AG04450 (cell line): Measurements from ENCODE around the gene VPS37C. TPM values are rescaled to one million over a fixed set of nuclear protein-coding genes. Genes with fewer than 3 reads are reported as not detected.

ENCODE experiments used
- CTCF ChIA-PET: fragments of 300-600, 350-600 bp; formaldehyde crosslinking; extraction: SDS; loops from one replicate; lab custom pipeline; 2022; ENCODE audit warnings: antibody characterized with exemption, inconsistent platforms; lab: Charles Lee
- POLR2A ChIA-PET: fragments of 350-600 bp; formaldehyde crosslinking; extraction: SDS; loops from one replicate; lab custom pipeline; 2021; ENCODE audit warnings: antibody characterized with exemption, inconsistent platforms; lab: Yijun Ruan, JAX
- DNase-seq: peaks from one replicate; pipeline ENCODE4 v3.0.0-alpha.2; 2011; ENCODE audit warnings: low read depth, low spot score
- H3K27ac ChIP-seq: one replicate; pipeline ENCODE4 v1.5.1; 2012; ENCODE audit warnings: low read depth, low read length, control low read depth
- H3K27me3 ChIP-seq: one replicate; pipeline ENCODE4 v1.6.0; 2012; ENCODE audit warnings: low read length; ENCODE audit not compliant: control insufficient read depth, insufficient read depth
- H3K4me3 ChIP-seq: 2 replicates; pipeline ENCODE4 v1.5.1; 2011; ENCODE audit warnings: mild to moderate bottlenecking, low read depth, low read length, control low read depth
- H3K9me3 ChIP-seq: 2 replicates; pipeline ENCODE4 v1.5.1; 2012; ENCODE audit warnings: low read length; ENCODE audit not compliant: control insufficient read depth, insufficient read depth
- polyA plus RNA-seq: library from polyadenylated mRNA; depleted of rRNA; stranded (reverse); fragments of >200 nt; gene quantifications from 2 replicates; pipeline ENCODE4 v1.2.3, GENCODE V29; 2011
- TF ChIP-seq, protein P1 (sequence below): IDR thresholded peaks from 2 replicates; pipeline ENCODE4 v1.5.1; 2011; ENCODE audit warnings: low read depth, low read length, control low read depth, inconsistent platforms

The VPS37C gene
- polyA plus RNA-seq, 1 experiment, result 10.9 TPM

DNA sequence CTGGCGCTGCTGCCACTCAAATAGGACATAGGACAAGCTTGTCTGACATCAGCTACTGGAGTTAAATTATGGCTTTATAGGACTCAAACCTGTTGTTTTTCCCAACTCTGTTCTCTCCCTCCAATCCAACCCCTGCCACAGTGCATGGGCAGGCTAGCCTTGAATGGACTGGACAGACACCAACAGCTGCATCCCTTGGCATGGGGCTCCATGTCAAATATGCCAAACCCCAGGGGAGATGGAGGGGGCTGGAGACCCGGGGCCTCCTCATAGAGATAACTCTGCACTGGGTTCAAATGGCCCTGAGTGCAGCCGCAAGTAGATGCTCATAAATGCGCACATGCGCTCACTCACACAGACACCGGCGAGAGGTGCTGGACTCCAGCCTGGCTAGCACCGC, 30.0 kb downstream of the VPS37C start:
- no peak overlapping the region for H3K27ac ChIP-seq
- peaks cover 3% of the 10 kb centered on the region for H3K27me3 ChIP-seq
- H3K9me3 ChIP-seq, result no peaks in the 10 kb centered on the region; the same call in 1 of the 2 replicates
- ChIA-PET CTCF (interaction anchor here (3.5 to 3.8 kb wide), 2 partner anchors 9 to 56 kb away, joined by 22 to 37 read pairs; no protein-coding TSS in a partner anchor), POLR2A (no interaction called here)
- TF ChIP-seq, protein P1, sequence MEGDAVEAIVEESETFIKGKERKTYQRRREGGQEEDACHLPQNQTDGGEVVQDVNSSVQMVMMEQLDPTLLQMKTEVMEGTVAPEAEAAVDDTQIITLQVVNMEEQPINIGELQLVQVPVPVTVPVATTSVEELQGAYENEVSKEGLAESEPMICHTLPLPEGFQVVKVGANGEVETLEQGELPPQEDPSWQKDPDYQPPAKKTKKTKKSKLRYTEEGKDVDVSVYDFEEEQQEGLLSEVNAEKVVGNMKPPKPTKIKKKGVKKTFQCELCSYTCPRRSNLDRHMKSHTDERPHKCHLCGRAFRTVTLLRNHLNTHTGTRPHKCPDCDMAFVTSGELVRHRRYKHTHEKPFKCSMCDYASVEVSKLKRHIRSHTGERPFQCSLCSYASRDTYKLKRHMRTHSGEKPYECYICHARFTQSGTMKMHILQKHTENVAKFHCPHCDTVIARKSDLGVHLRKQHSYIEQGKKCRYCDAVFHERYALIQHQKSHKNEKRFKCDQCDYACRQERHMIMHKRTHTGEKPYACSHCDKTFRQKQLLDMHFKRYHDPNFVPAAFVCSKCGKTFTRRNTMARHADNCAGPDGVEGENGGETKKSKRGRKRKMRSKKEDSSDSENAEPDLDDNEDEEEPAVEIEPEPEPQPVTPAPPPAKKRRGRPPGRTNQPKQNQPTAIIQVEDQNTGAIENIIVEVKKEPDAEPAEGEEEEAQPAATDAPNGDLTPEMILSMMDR, result no peak
- H3K4me3 ChIP-seq, result no peak overlapping the region
- no peak for DNase-seq

GRCh38 chr11:61129639-61130523, 31.3 kb downstream of the VPS37C start:
- DNase-seq, result peak; percentile 79
- CTCF ChIA-PET, result interaction anchor here (0.5 to 3.8 kb wide), 23 partner anchors 10 to 355 kb away, joined by 3 to 37 read pairs (median 3); partner anchors contain the start of gene TMEM109
- POLR2A ChIA-PET, result interaction anchor here (0.5 kb wide), 1 partner anchor 1592 kb away, joined by 3 read pairs; no protein-coding TSS in a partner anchor
- H3K4me3 ChIP-seq, result peak overlapping the region; percentile 40
- H3K9me3 ChIP-seq, result no peaks in the 10 kb centered on the region; the same call in 1 of the 2 replicates
- H3K27ac ChIP-seq, result peak overlapping the region; percentile 85
- H3K27me3 ChIP-seq, result peaks cover 9% of the 10 kb centered on the region
- TF ChIP-seq, protein P1, result peak; percentile 100

DNA sequence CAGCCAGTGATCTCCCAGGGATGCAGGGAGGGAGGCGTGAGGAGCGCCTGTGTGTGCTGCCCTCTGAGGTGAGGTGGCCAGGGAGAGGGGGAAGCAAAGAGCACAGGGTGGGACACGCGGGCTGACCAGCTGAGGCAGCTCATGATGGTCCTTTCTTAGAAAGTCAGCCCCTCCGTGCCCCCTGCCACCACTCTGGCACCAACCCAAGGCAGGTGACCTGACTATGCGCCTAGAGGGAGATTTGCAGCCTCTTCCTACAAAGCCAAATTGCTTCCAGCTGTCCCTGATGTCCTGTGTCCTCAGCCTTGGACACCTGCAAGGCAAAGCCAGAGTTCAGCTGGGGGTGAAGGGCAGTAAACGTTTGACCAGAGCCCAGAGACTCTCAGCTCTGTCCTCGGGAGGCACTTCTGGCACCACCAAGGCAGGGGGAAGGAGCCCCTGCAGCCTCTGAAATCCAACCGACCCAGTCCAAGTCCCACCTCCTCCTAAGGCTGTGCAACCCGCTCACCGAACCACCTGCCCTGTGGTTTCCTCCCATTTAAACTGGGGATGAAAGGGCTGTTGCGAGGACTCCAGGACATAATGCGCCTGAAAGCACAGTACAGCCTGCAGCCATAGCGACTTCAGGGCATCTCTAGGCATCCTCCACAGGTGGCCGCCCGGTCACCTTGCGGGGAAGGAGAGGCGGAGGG, 32.1 kb downstream of the VPS37C start:
- DNase-seq, result no peak
- ChIA-PET CTCF (interaction anchor here (0.5 to 3.8 kb wide), 23 partner anchors 9 to 354 kb away, joined by 3 to 37 read pairs (median 3); partner anchors contain the start of gene TMEM109), POLR2A (no interaction called here)
- Histone ChIP-seq H3K27ac (peak overlapping the region; percentile 85), H3K9me3 (no peaks in the 10 kb centered on the region; the same call in 1 of the 2 replicates), H3K27me3 (peaks cover 12% of the 10 kb centered on the region), H3K4me3 (peak overlapping the region; percentile 31; the same call in 1 of the 2 replicates)
- TF ChIP-seq, protein P1, result no peak

DNA sequence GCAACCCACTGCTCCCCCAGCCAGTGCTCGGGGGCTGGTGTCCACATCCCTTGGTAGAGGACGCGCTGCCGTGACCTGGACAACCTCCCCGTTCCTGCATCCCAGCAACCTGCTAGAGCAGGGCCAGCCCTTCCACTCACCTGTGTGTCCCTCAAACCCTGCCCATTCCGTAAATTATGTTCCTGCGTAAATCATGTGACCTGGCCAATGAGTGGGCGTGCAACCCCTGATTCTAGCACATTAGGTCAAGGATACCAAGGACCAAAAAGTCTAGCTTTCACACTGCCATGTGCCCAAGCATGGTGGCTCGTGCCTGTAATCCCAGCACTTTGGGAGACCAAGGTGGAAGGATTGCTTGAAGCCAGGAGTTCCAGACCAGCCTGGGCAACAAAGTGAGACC, 33.2 kb downstream of the VPS37C start:
- TF ChIP-seq, protein P1, result no peak
- ChIA-PET CTCF (interaction anchor here (0.7 to 3.8 kb wide), 5 partner anchors 12 to 353 kb away, joined by 3 to 37 read pairs (median 7); no protein-coding TSS in a partner anchor), POLR2A (no interaction called here)
- Histone ChIP-seq H3K27ac (no peak overlapping the region), H3K4me3 (no peak overlapping the region), H3K27me3 (peaks cover 12% of the 10 kb centered on the region), H3K9me3 (no peaks in the 10 kb centered on the region; the same call in 1 of the 2 replicates)
- no peak for DNase-seq
